ENCODE results near the gene SPATS2L. TPM values are rescaled to one million over a fixed set of nuclear protein-coding genes. Genes with fewer than 3 reads are reported as not detected.

Gene SPATS2L
- total and polyA plus RNA-seq, 2 experiments from 2014 or later, result 118 to 154 TPM

DNA sequence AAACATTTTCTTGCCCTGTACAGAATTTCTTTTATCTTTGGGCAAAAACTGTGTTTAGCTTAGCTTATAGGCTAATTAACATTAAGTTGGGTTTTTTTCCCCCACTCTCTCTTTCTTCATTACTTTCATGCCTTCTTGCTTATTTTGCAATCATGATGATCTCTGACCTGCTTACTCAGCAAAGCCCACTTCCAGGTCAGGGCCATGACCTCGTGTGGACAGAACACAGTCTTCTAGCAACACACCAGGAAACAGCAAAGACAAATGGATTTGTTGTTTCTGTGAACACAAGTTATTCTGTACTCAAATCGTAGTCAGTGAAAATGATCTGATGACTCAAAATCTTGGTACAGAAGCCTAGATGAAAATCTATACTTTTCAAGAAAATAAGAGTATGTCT lies 60.7 kb downstream of the SPATS2L start:
- no peak overlapping the region for H3K4me3 Mint-ChIP-seq
- no peaks in the 10 kb centered on the region for H3K27me3 ChIP-seq (ENCODE audit: insufficient read depth)
- peaks cover 56% of the 10 kb centered on the region for H3K4me1 ChIP-seq (ENCODE audit: insufficient read depth)
- H3K27ac ChIP-seq (ENCODE audit: low read depth), result no peak overlapping the region
- H3K79me2 ChIP-seq (replicated peaks; ENCODE audit: insufficient read depth), result peaks cover 98% of the 10 kb centered on the region
- no peaks in the 10 kb centered on the region for H3K9me2 ChIP-seq (ENCODE audit: insufficient read depth)
- no peak overlapping the region for H3K4me3 ChIP-seq
- no peak overlapping the region for H3K4me2 ChIP-seq
- H4K20me1 ChIP-seq (replicated peaks; ENCODE audit: insufficient read depth), result no peaks in the 10 kb centered on the region
- no peaks in the 10 kb centered on the region for H3K9me3 Mint-ChIP-seq
- no peak for ATAC-seq
- no peaks in the 10 kb centered on the region for H3K36me3 ChIP-seq (ENCODE audit: insufficient read depth)
- DNase-seq (ENCODE audit: low spot score), result no peak
- peaks cover 3% of the 10 kb centered on the region for H3K27me3 Mint-ChIP-seq (ENCODE audit: insufficient read depth, low read depth, poor library complexity)
- peaks cover 10% of the 10 kb centered on the region; the same call in 2 of the 3 replicates for H3K36me3 Mint-ChIP-seq (ENCODE audit: low read depth)
- H3F3A ChIP-seq (replicated peaks; ENCODE audit: low read depth), result no peaks in the 10 kb centered on the region
- TF ChIP-seq STAT1 (IDR thresholded peaks at IDR 0.05; ENCODE audit: unreplicated experiment) (no peak), CREB1 (CRISPR knock-in tag; IDR thresholded peaks at IDR 0.05; ENCODE audit: low read depth) (no peak), POLR2AphosphoS5 (IDR thresholded peaks at IDR 0.05; ENCODE audit: low read depth) (no peak), ZNF331 (CRISPR knock-in tag; IDR thresholded peaks at IDR 0.05; ENCODE audit: low read depth) (no peak), ZNF114 (CRISPR knock-in tag; IDR thresholded peaks at IDR 0.05) (no peak)
- TF ChIP-seq, protein P1, sequence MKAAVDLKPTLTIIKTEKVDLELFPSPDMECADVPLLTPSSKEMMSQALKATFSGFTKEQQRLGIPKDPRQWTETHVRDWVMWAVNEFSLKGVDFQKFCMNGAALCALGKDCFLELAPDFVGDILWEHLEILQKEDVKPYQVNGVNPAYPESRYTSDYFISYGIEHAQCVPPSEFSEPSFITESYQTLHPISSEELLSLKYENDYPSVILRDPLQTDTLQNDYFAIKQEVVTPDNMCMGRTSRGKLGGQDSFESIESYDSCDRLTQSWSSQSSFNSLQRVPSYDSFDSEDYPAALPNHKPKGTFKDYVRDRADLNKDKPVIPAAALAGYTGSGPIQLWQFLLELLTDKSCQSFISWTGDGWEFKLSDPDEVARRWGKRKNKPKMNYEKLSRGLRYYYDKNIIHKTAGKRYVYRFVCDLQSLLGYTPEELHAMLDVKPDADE (IDR thresholded peaks at IDR 0.05), result no peak
- peaks cover 62% of the 10 kb centered on the region for H3K4me1 Mint-ChIP-seq
- no peak overlapping the region for H2AFZ ChIP-seq
- peak overlapping the region; percentile 43; the same call in 1 of the 2 replicates for H3K27ac Mint-ChIP-seq

DNA sequence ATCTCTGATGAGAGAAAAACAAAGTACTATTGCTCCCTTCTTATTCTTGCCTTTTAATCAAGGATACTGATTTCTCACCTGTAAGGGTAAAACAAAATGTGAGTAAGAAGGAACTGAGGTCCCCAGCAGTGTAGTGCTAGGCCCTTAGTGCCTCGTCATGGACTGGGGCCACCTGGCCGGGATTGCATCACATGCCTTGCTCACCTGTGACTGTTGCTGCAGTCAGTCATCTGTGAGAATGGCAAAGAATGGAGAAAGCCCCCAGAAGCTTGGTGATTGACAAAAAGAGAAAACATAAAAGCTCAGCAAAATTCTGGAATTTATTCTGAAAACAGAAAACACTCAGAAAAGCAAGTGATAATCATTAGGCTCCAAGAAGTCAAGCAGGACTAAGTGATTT lies 63.4 kb downstream of the SPATS2L start:
- Histone ChIP-seq H2AFZ (no peak overlapping the region), H3K27ac (ENCODE audit: low read depth) (no peak overlapping the region; the same call in 1 of the 2 replicates), H3K4me2 (no peak overlapping the region), H3K36me3 (ENCODE audit: insufficient read depth) (no peaks in the 10 kb centered on the region; the same call in 1 of the 2 replicates), H3K27me3 (ENCODE audit: insufficient read depth) (no peaks in the 10 kb centered on the region), H3K4me1 (ENCODE audit: insufficient read depth) (peaks cover 35% of the 10 kb centered on the region), H3K4me3 (no peak overlapping the region), H3K9me2 (ENCODE audit: insufficient read depth) (no peaks in the 10 kb centered on the region), H3F3A (replicated peaks; ENCODE audit: low read depth) (no peaks in the 10 kb centered on the region), H3K79me2 (replicated peaks; ENCODE audit: insufficient read depth) (peaks cover 97% of the 10 kb centered on the region), H4K20me1 (replicated peaks; ENCODE audit: insufficient read depth) (no peaks in the 10 kb centered on the region)
- H3K4me3 Mint-ChIP-seq, result no peak overlapping the region
- H3K27ac Mint-ChIP-seq, result peak overlapping the region; percentile 87
- H3K9me3 Mint-ChIP-seq, result no peaks in the 10 kb centered on the region
- H3K4me1 Mint-ChIP-seq, result peaks cover 46% of the 10 kb centered on the region
- no peaks in the 10 kb centered on the region for H3K27me3 Mint-ChIP-seq (ENCODE audit: insufficient read depth, low read depth, poor library complexity)
- TF ChIP-seq EZH2 (IDR thresholded peaks at IDR 0.05; ENCODE audit: low read depth, unreplicated experiment) (no peak), CREB1 (CRISPR knock-in tag; IDR thresholded peaks at IDR 0.05; ENCODE audit: low read depth) (0 out of 2 replicates have a peak, but pooled peaks have one; percentile 22)
- H3K36me3 Mint-ChIP-seq (ENCODE audit: low read depth), result peaks cover 7% of the 10 kb centered on the region; the same call in 2 of the 3 replicates
- ATAC-seq (peak; percentile 79), DNase-seq (ENCODE audit: low spot score) (peak; percentile 45)

DNA sequence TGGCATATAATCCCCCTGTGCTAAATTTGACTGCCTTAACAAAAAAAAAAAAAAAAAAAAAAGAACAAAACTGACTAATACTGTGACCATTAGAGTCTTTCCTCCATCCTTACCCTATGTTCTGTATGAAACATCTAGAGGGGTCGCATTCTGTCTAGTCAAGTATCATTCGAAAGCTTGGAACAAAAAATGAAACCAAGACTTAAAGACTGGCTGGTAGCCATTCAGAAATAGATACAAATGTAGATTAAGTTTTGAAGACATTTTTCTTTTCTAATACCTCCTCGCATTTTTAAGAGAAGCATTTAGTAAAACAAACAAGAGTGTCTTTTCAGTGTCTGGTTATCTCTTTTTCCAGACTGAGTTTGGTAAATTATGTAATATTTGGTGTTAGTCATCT lies 66.7 kb downstream of the SPATS2L start:
- Histone ChIP-seq H4K20me1 (replicated peaks; ENCODE audit: insufficient read depth) (no peaks in the 10 kb centered on the region), H3K9me2 (ENCODE audit: insufficient read depth) (no peaks in the 10 kb centered on the region), H3K4me2 (no peak overlapping the region), H3K36me3 (ENCODE audit: insufficient read depth) (no peaks in the 10 kb centered on the region; the same call in 1 of the 2 replicates), H3K27me3 (ENCODE audit: insufficient read depth) (no peaks in the 10 kb centered on the region), H3K27ac (ENCODE audit: low read depth) (no peak overlapping the region), H3K79me2 (replicated peaks; ENCODE audit: insufficient read depth) (peaks cover 98% of the 10 kb centered on the region), H2AFZ (no peak overlapping the region), H3K4me1 (ENCODE audit: insufficient read depth) (peaks cover 42% of the 10 kb centered on the region), H3K4me3 (no peak overlapping the region), H3F3A (replicated peaks; ENCODE audit: low read depth) (no peaks in the 10 kb centered on the region)
- peaks cover 53% of the 10 kb centered on the region for H3K4me1 Mint-ChIP-seq
- DNase-seq (ENCODE audit: low spot score) (no peak), ATAC-seq (no peak)
- no peak overlapping the region for H3K27ac Mint-ChIP-seq
- peaks cover 7% of the 10 kb centered on the region; the same call in 2 of the 3 replicates for H3K36me3 Mint-ChIP-seq (ENCODE audit: low read depth)
- no peak overlapping the region for H3K4me3 Mint-ChIP-seq
- no peaks in the 10 kb centered on the region for H3K9me3 Mint-ChIP-seq
- H3K27me3 Mint-ChIP-seq (ENCODE audit: insufficient read depth, low read depth, poor library complexity), result no peaks in the 10 kb centered on the region
- TF ChIP-seq, protein P1 (IDR thresholded peaks at IDR 0.05), result no peak
- TF ChIP-seq EZH2 (IDR thresholded peaks at IDR 0.05; ENCODE audit: low read depth, unreplicated experiment), result no peak
- no peak for TF ChIP-seq CREB1 (CRISPR knock-in tag; IDR thresholded peaks at IDR 0.05; ENCODE audit: low read depth)
- TF ChIP-seq, protein P2, sequence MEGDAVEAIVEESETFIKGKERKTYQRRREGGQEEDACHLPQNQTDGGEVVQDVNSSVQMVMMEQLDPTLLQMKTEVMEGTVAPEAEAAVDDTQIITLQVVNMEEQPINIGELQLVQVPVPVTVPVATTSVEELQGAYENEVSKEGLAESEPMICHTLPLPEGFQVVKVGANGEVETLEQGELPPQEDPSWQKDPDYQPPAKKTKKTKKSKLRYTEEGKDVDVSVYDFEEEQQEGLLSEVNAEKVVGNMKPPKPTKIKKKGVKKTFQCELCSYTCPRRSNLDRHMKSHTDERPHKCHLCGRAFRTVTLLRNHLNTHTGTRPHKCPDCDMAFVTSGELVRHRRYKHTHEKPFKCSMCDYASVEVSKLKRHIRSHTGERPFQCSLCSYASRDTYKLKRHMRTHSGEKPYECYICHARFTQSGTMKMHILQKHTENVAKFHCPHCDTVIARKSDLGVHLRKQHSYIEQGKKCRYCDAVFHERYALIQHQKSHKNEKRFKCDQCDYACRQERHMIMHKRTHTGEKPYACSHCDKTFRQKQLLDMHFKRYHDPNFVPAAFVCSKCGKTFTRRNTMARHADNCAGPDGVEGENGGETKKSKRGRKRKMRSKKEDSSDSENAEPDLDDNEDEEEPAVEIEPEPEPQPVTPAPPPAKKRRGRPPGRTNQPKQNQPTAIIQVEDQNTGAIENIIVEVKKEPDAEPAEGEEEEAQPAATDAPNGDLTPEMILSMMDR (conservative IDR thresholded peaks at IDR 0.05; ENCODE audit: low read depth in 2 of 2), result no peak
- TF ChIP-seq JUNB (IDR thresholded peaks at IDR 0.05; ENCODE audit: unreplicated experiment), result no peak
- no peak for TF ChIP-seq NANOG (IDR thresholded peaks at IDR 0.05; ENCODE audit: borderline replicate concordance)
- TF ChIP-seq ZNF331 (CRISPR knock-in tag; IDR thresholded peaks at IDR 0.05; ENCODE audit: low read depth), result no peak
- no peak for TF ChIP-seq ZNF114 (CRISPR knock-in tag; IDR thresholded peaks at IDR 0.05)
- TF ChIP-seq EZH2phosphoT487 (IDR thresholded peaks at IDR 0.05; ENCODE audit: unreplicated experiment), result no peak
- no peak for TF ChIP-seq STAT1 (IDR thresholded peaks at IDR 0.05; ENCODE audit: unreplicated experiment)
- TF ChIP-seq POLR2AphosphoS5 (IDR thresholded peaks at IDR 0.05; ENCODE audit: low read depth), result no peak

All from GM23338 (cell line).